H54 (cell line): ENCODE measurements around the gene SP3.

Experiments used
- DNase-seq: peaks from one replicate; pipeline ENCODE4 v3.0.0; 2011; ENCODE audit warnings: low spot score, mixed read lengths; ENCODE audit not compliant: insufficient read length
- FAIRE-seq: peaks from 3 replicates; lab custom pipeline; 2011; peaks lifted over from hg19 to GRCh38; lab: Jason Lieb, UNC
- POLR2A ChIP-seq: IDR thresholded peaks from 2 replicates; pipeline ENCODE4 v1.6.1; 2011; ENCODE audit warnings: low read depth, mild to moderate bottlenecking, low read length

SP3 gene

DNA sequence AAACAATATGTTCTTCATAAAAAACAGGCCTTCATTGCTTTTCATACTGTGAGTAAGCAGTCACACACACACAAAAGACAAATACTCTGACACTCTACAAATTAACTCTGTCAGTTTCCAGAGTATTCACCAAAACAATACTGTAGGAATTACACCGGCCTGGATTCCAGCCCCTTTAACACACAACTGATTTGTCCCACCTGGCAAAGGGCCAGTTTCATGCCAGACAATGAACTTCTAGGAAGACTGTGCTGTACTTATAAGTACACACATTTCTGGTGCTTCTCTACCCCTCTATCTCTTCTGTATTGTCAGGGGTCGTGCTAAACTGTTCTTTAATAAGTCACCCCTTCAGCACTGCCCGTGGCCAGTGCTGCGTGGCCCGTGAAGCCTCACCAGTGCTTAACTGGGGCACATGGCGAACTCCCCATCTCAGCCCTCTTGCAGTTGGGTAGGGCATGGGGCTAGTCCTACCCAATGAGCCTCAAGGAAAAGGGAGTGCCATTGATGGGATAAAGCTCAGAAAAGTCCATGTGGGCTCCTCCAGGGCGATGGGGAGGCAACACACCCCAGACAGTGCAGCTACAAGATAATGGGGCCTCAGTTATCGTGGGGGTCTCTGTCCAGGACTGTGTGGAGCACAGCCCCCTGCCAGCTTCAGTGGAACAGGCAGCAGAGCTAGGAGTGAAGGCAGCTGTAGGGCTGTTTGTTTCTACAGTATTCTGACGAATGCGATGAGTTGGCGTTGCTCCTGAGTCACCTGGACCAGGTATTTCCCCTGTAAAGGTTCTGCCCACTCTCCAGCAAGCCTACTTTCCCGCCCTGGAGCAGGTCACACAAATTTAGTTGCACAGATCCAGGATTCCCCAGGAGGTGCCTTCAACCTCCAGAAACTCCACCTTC lies 99.0 kb downstream of the SP3 start:
- FAIRE-seq (no peak), DNase-seq (no peak)
- TF ChIP-seq POLR2A, result no peak

DNA sequence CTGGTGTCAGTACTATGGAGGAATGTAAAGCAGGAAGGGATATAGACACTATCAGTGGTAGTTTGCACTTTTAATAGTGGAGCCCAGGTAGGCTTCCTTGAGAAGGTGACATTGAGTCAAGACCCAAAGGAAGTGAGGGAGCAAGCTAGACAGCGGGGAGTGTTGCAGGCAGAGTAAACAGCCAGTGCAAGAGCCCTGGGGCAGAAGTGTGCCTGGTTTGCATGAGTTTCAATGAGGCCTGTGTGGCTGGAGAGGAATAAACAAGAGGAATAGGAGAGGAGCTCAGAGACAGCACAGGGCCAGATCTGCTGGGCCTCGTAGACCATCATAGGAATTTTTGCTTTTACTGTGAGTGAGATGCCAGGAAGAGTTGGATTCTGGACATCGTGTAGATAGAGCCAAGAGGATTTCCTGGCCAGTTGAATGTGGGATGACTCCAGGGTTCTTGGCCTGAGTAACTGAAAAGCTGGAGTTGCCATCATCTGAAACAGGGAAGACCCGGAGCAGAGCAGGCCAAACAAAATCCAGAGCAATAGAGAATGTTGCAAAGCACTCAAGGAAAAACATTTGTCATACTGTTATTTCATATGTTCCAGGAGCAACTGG lies 102.5 kb downstream of the SP3 start:
- no peak for FAIRE-seq
- TF ChIP-seq POLR2A, result no peak

DNA sequence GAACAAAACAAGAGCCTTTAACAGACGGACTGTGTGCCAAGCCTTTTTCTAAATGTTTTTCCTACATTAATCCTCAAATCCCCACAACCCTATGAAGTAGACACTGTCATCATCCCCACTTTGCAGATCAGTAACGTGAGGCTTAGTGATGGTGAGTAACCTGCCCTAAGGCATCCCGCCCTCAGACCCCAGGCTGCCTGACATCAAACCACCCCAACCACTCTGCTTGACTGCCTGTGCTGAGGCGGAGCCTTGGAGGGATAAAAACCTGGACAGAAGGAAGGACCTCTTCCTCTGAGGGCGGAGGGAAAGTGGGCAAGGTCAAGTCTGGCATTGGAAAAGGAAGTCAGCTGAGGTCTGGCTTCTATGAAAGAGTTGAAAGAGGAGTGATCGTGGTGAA lies 104.6 kb downstream of the SP3 start:
- FAIRE-seq, result no peak
- no peak for DNase-seq
- TF ChIP-seq POLR2A, result no peak

More for the DNA sequence above, 102.5 kb downstream of the SP3 start:
- DNase-seq, result no peak

DNA sequence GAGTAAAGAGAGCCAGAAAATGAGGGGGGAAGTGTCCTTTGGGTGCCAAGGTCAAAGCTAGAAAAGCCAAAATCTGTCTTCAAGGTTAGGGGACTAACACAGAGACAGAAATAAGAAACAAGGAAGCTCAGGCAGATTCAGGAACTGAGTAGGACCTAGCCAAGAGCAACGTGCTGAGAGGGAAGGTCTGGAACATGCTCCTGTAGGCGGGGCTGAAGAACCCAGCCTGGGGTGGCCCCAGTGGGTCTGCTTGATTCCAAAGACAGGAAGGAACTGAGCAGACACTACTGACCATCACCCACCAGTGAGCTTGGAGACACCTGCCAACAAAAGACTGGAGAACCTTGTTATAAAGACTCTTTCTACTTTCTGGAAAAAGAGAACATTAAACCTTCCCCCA lies 105.1 kb downstream of the SP3 start:
- FAIRE-seq (no peak), DNase-seq (no peak)
- TF ChIP-seq POLR2A, result no peak

DNA sequence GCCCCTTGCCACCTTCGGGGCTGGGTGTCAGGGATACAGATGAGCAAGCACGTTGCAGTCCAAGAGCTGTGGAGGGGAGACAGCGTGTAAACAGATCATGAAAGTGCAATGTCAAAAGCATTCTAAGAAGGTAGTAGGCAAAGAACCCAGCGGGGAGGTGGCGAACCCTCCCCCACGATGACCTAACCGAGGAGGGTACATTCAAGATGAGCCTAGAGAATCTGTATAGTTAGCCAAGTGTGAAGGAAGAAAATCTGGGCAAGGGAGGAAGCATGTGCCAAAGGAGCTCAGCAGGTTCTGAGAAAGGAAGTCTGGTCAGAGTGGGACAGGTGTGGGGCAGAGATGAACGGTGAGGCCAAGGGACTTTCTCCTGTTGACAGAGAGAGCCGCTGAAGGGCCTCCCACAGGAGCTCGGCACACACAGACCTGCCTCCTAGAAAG lies 106.9 kb downstream of the SP3 start:
- FAIRE-seq (no peak), DNase-seq (no peak)
- TF ChIP-seq POLR2A, result no peak
